SK-N-SH (cell line): Measurements from ENCODE around the gene KRT40. TPM values are rescaled to one million over a fixed set of nuclear protein-coding genes. Genes with fewer than 3 reads are reported as not detected.

Experiments used
- CTCF ChIA-PET: fragments of 300-600, 350-600 bp; formaldehyde crosslinking; extraction: SDS; loops from one replicate; lab custom pipeline; 2021; lab: Yijun Ruan, JAX
- POLR2A ChIA-PET: fragments of 350-600 bp; sonication (Branson Sonifier 250); formaldehyde crosslinking; extraction: SDS; loops from one replicate; lab custom pipeline; 2020; ENCODE audit warnings: antibody characterized with exemption, inconsistent platforms; lab: Yijun Ruan, JAX
- DNase-seq: peaks from one replicate; pipeline ENCODE4 v3.0.0; 2012
- H2AFZ ChIP-seq: fragments of 200-600 bp; sonication (generic); 2 replicates; pipeline ENCODE4 v1.8.1; 2016; ENCODE audit warnings: antibody characterized with exemption, mild to moderate bottlenecking, low read depth
- H3F3A ChIP-seq: fragments of 200-600 bp; sonication (generic); replicated peaks from 2 replicates; pipeline ENCODE3; 2016; ENCODE audit warnings: antibody characterized with exemption, mild to moderate bottlenecking; ENCODE audit not compliant: insufficient read depth
- H3K27ac ChIP-seq, 2 experiments: fragments of 200-500 bp in 1 of 2; fragments of 200-600 bp in 1 of 2; sonication (Bioruptor generic) in 1 of 2; sonication (generic), shearing (Covaris generic) in 1 of 2; 2 replicates each; pipeline versions ENCODE4 v1.5.1 to v1.6.1; 2014 to 2016; ENCODE audit warnings: low read depth in 2 of 2, inconsistent platforms in 1 of 2, low read length in 1 of 2, mild to moderate bottlenecking in 1 of 2, mixed read lengths in 1 of 2
- H3K27me3 ChIP-seq: fragments of 200-600 bp; sonication (generic), shearing (Covaris generic); 2 replicates; pipeline ENCODE4 v1.6.1; 2016; ENCODE audit warnings: mixed run types; ENCODE audit not compliant: insufficient read depth
- H3K36me3 ChIP-seq, 2 experiments: fragments of 200-500 bp in 1 of 2; fragments of 200-600 bp in 1 of 2; sonication (Bioruptor generic) in 1 of 2; sonication (generic) in 1 of 2; replicated peaks in 1 of 2; 2 replicates each; pipeline versions ENCODE3 to v1.5.1; 2014 to 2016; ENCODE audit warnings: low read length in 1 of 2, mild to moderate bottlenecking in 1 of 2; ENCODE audit not compliant: insufficient read depth in 2 of 2, control insufficient read depth in 1 of 2
- H3K4me1 ChIP-seq, 2 experiments: fragments of 200-500 bp in 1 of 2; fragments of 200-600 bp in 1 of 2; sonication (Bioruptor generic) in 1 of 2; sonication (generic), shearing (Covaris generic) in 1 of 2; 2 replicates each; pipeline versions ENCODE4 v1.5.1 to v1.6.1; 2014 to 2016; ENCODE audit warnings: low read depth in 1 of 2, low read length in 1 of 2, mixed run types in 1 of 2; ENCODE audit not compliant: insufficient read depth in 2 of 2, control insufficient read depth in 1 of 2
- H3K4me2 ChIP-seq: fragments of 200-600 bp; sonication (generic), shearing (Covaris generic); 2 replicates; pipeline ENCODE4 v1.6.1; 2017; ENCODE audit warnings: mixed run types
- H3K4me3 ChIP-seq, 2 experiments: fragments of 200-500 bp in 1 of 2; fragments of 200-600 bp in 1 of 2; sonication (Bioruptor generic) in 1 of 2; sonication (generic), shearing (Covaris generic) in 1 of 2; 2 replicates each; pipeline versions ENCODE4 v1.5.1 to v1.8.1; 2014 to 2016; ENCODE audit warnings: low read depth in 2 of 2, inconsistent platforms in 1 of 2, low read length in 1 of 2, mild to moderate bottlenecking in 1 of 2, mixed read lengths in 1 of 2, moderate library complexity in 1 of 2
- H3K79me2 ChIP-seq: fragments of 200-600 bp; sonication (generic); 2 replicates; pipeline ENCODE4 v1.8.1; 2017; ENCODE audit warnings: mild to moderate bottlenecking; ENCODE audit not compliant: insufficient read depth
- H3K9ac ChIP-seq: fragments of 200-600 bp; sonication (generic); 2 replicates; pipeline ENCODE4 v1.6.1; 2017; ENCODE audit warnings: mixed run types
- H3K9me2 ChIP-seq: fragments of 200-600 bp; sonication (generic); 2 replicates; pipeline ENCODE4 v1.6.1; 2017; ENCODE audit warnings: mixed run types
- H3K9me3 ChIP-seq: fragments of 200-600 bp; sonication (generic); 2 replicates; pipeline ENCODE4 v1.6.1; 2017; ENCODE audit warnings: mixed run types, mild to moderate bottlenecking, moderate library complexity
- H4K20me1 ChIP-seq: fragments of 200-600 bp; sonication (generic); 2 replicates; pipeline ENCODE4 v1.6.1; 2017; ENCODE audit warnings: mild to moderate bottlenecking, mixed run types; ENCODE audit not compliant: insufficient read depth
- CHD2 ChIP-seq: fragments of 150-350 bp; IDR thresholded peaks from 2 replicates; pipeline ENCODE4 v1.6.1; 2018; ENCODE audit warnings: low read length; ENCODE audit not compliant: partially characterized antibody
- FOXM1 ChIP-seq: IDR thresholded peaks from 2 replicates; pipeline ENCODE4 v1.4.0; 2012; ENCODE audit warnings: low read depth, mild to moderate bottlenecking
- JUND ChIP-seq: IDR thresholded peaks from 2 replicates; pipeline ENCODE4 v1.4.0; 2012
- NFIC ChIP-seq: IDR thresholded peaks from 2 replicates; pipeline ENCODE4 v1.4.0; 2012; ENCODE audit warnings: borderline replicate concordance
- NRF1 ChIP-seq: IDR thresholded peaks from 2 replicates; pipeline ENCODE4 v1.6.1; 2012; ENCODE audit warnings: low read depth, mild to moderate bottlenecking, low read length
- POLR2AphosphoS5 ChIP-seq: IDR thresholded peaks from 2 replicates; pipeline ENCODE4 v1.6.1; 2012; ENCODE audit warnings: low read depth, low read length
- RAD21 ChIP-seq: IDR thresholded peaks from 2 replicates; pipeline ENCODE4 v1.6.1; 2012; ENCODE audit warnings: mild to moderate bottlenecking, low read length
- RFX5 ChIP-seq: IDR thresholded peaks from 2 replicates; pipeline ENCODE4 v1.6.1; 2012; ENCODE audit warnings: mild to moderate bottlenecking, improper control_type of control experiment, low read length
- RXRA ChIP-seq: IDR thresholded peaks from 2 replicates; pipeline ENCODE4 v1.4.0; 2012; ENCODE audit warnings: low read depth, mild to moderate bottlenecking, borderline replicate concordance
- SIN3A ChIP-seq: IDR thresholded peaks from 2 replicates; pipeline ENCODE4 v1.6.1; 2012; ENCODE audit warnings: low read depth, mild to moderate bottlenecking, low read length, moderate library complexity, borderline replicate concordance
- SMC3 ChIP-seq: IDR thresholded peaks from 2 replicates; pipeline ENCODE4 v1.6.1; 2012; ENCODE audit warnings: low read depth, low read length, improper control_type of control experiment
- TCF12 ChIP-seq: IDR thresholded peaks from 2 replicates; pipeline ENCODE4 v1.4.0; 2012
- TEAD4 ChIP-seq: IDR thresholded peaks from 2 replicates; pipeline ENCODE4 v1.4.0; 2012; ENCODE audit warnings: mild to moderate bottlenecking, borderline replicate concordance; ENCODE audit not compliant: insufficient read depth
- WGBS: methylation state at CpG from one replicate; pipeline ENCODE4 v1.1.6; 2017; ENCODE audit warnings: low lambda C conversion rate; 5-methylcytosine and 5-hydroxymethylcytosine counted together
- polyA plus RNA-seq, 3 experiments: library from polyadenylated mRNA; depleted of rRNA; stranded (reverse); fragments of >200 nt; gene quantifications; 2 replicates each; pipeline ENCODE4 v1.2.3, GENCODE V29; 2012
- TF ChIP-seq, protein P1 (sequence below): fragments of 200-600 bp; sonication (generic); IDR thresholded peaks from 2 replicates; pipeline ENCODE4 v1.6.1; 2017; ENCODE audit warnings: antibody characterized with exemption, mild to moderate bottlenecking, moderate library complexity
- TF ChIP-seq, protein P2 (sequence below): IDR thresholded peaks from 2 replicates; pipeline ENCODE4; 2012
- TF ChIP-seq, protein P3 (sequence below): fragments of 150-350 bp; IDR thresholded peaks from 2 replicates; pipeline ENCODE4 v1.6.1; 2016; ENCODE audit warnings: mild to moderate bottlenecking, low read depth, low read length
- TF ChIP-seq, protein P4 (sequence below): fragments of 150-350 bp; IDR thresholded peaks from 2 replicates; pipeline ENCODE4 v1.6.1; 2017; ENCODE audit warnings: antibody characterized with exemption, low read length, low read depth, borderline replicate concordance
- TF ChIP-seq, protein P5 (sequence below): IDR thresholded peaks from 2 replicates; pipeline ENCODE4 v1.4.0; 2012; ENCODE audit warnings: low read depth, borderline replicate concordance
- TF ChIP-seq, protein P6 (sequence below): IDR thresholded peaks from 2 replicates; pipeline ENCODE4 v1.4.0; 2012; ENCODE audit warnings: low read depth, borderline replicate concordance

The KRT40 gene
- polyA plus RNA-seq, 1 of the 3 experiments (the other 2 are of a cell fraction), result not detected

DNA sequence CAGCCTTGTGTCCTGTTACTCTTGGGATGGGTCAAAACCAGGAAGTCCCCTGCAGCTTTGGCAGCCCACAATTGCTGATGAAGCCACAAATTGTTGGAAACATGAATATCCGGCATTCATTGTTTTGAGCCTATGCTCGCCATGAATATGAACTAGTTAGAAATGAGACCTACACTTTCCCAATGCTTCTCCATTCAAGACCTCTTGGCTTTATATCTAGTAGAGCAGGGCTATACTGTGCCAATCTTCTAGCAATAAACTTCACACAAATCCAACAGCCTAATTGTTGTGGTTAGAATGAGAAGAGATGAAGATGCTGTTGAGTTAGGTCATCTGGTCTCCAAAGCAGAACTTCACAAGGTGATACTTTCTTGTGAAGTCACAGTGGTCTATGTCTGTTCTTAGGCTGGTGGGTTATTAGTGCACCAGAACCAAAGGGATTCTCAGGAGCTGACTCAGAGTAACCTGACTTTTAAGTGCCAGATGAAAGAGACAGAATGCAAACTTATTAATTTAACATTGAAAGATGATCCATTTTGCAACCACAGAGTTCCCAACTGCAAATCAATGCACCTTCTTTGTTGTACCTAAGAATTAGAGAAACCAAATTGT, 33.0 kb downstream of the KRT40 start:
- H2AFZ ChIP-seq, result no peak overlapping the region
- no peaks in the 10 kb centered on the region for H4K20me1 ChIP-seq
- H3K36me3 ChIP-seq, result no peaks in the 10 kb centered on the region
- no peak for DNase-seq
- H3K27ac ChIP-seq, result no peak overlapping the region
- no peaks in the 10 kb centered on the region for H3K9me2 ChIP-seq
- no peak overlapping the region for H3K9ac ChIP-seq
- ChIA-PET POLR2A (no interaction called here), CTCF (no interaction called here)
- no peaks in the 10 kb centered on the region for H3K9me3 ChIP-seq
- no peaks in the 10 kb centered on the region for H3K4me1 ChIP-seq
- H3F3A ChIP-seq, result no peaks in the 10 kb centered on the region
- WGBS, result 61% methylated on average over 2 of the region's 2 CpGs
- no peak overlapping the region for H3K4me2 ChIP-seq
- no peaks in the 10 kb centered on the region for H3K79me2 ChIP-seq
- H3K27me3 ChIP-seq, result peaks cover 40% of the 10 kb centered on the region; the same call in 1 of the 2 replicates
- TF ChIP-seq NRF1, result no peak
- H3K4me3 ChIP-seq, result no peak overlapping the region

DNA sequence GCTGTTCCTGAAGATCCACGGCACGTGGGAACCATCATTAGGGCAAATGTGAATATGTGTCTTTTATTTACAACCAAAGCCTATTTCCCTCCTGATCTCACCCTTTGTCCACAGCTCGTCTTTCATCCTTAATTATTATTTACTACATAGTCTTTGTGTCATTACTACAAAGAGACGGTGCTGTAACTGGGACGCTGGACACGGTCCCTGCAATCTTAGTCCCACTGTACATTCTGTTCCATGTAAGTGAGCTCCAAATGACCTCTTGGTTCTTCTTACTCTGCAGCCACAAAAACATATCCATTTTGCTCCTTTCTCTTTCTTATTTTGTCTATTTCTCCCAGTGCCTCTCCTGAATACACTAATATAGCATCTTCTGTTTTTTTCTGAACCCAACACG, 34.0 kb downstream of the KRT40 start:
- Histone ChIP-seq H3K4me3 (no peak overlapping the region), H3K4me1 (no peaks in the 10 kb centered on the region), H3K9ac (no peak overlapping the region), H4K20me1 (no peaks in the 10 kb centered on the region), H3K9me3 (no peaks in the 10 kb centered on the region), H3K79me2 (no peaks in the 10 kb centered on the region), H2AFZ (no peak overlapping the region), H3K4me2 (no peak overlapping the region), H3K9me2 (no peaks in the 10 kb centered on the region), H3K36me3 (no peaks in the 10 kb centered on the region), H3F3A (no peaks in the 10 kb centered on the region), H3K27ac (no peak overlapping the region), H3K27me3 (peaks cover 49% of the 10 kb centered on the region; the same call in 1 of the 2 replicates)
- DNase-seq, result no peak
- WGBS, result 26% methylated on average over 7 of the region's 7 CpGs
- ChIA-PET POLR2A (no interaction called here), CTCF (no interaction called here)
- TF ChIP-seq, protein P1, sequence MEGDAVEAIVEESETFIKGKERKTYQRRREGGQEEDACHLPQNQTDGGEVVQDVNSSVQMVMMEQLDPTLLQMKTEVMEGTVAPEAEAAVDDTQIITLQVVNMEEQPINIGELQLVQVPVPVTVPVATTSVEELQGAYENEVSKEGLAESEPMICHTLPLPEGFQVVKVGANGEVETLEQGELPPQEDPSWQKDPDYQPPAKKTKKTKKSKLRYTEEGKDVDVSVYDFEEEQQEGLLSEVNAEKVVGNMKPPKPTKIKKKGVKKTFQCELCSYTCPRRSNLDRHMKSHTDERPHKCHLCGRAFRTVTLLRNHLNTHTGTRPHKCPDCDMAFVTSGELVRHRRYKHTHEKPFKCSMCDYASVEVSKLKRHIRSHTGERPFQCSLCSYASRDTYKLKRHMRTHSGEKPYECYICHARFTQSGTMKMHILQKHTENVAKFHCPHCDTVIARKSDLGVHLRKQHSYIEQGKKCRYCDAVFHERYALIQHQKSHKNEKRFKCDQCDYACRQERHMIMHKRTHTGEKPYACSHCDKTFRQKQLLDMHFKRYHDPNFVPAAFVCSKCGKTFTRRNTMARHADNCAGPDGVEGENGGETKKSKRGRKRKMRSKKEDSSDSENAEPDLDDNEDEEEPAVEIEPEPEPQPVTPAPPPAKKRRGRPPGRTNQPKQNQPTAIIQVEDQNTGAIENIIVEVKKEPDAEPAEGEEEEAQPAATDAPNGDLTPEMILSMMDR, result no peak
- TF ChIP-seq, protein P2, sequence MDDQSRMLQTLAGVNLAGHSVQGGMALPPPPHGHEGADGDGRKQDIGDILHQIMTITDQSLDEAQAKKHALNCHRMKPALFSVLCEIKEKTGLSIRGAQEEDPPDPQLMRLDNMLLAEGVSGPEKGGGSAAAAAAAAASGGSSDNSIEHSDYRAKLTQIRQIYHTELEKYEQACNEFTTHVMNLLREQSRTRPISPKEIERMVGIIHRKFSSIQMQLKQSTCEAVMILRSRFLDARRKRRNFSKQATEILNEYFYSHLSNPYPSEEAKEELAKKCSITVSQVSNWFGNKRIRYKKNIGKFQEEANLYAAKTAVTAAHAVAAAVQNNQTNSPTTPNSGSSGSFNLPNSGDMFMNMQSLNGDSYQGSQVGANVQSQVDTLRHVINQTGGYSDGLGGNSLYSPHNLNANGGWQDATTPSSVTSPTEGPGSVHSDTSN, result no peak
- TF ChIP-seq CHD2 (no peak), FOXM1 (no peak), SIN3A (no peak), RAD21 (no peak), NRF1 (no peak), SMC3 (no peak), TEAD4 (no peak), RXRA (no peak), NFIC (no peak), TCF12 (no peak), JUND (no peak), POLR2AphosphoS5 (no peak), RFX5 (no peak)
- TF ChIP-seq, protein P3, sequence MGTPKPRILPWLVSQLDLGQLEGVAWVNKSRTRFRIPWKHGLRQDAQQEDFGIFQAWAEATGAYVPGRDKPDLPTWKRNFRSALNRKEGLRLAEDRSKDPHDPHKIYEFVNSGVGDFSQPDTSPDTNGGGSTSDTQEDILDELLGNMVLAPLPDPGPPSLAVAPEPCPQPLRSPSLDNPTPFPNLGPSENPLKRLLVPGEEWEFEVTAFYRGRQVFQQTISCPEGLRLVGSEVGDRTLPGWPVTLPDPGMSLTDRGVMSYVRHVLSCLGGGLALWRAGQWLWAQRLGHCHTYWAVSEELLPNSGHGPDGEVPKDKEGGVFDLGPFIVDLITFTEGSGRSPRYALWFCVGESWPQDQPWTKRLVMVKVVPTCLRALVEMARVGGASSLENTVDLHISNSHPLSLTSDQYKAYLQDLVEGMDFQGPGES, result no peak
- TF ChIP-seq, protein P4, sequence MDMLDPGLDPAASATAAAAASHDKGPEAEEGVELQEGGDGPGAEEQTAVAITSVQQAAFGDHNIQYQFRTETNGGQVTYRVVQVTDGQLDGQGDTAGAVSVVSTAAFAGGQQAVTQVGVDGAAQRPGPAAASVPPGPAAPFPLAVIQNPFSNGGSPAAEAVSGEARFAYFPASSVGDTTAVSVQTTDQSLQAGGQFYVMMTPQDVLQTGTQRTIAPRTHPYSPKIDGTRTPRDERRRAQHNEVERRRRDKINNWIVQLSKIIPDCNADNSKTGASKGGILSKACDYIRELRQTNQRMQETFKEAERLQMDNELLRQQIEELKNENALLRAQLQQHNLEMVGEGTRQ, result no peak
- TF ChIP-seq, protein P5, sequence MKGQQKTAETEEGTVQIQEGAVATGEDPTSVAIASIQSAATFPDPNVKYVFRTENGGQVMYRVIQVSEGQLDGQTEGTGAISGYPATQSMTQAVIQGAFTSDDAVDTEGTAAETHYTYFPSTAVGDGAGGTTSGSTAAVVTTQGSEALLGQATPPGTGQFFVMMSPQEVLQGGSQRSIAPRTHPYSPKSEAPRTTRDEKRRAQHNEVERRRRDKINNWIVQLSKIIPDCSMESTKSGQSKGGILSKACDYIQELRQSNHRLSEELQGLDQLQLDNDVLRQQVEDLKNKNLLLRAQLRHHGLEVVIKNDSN, result no peak
- TF ChIP-seq, protein P6, sequence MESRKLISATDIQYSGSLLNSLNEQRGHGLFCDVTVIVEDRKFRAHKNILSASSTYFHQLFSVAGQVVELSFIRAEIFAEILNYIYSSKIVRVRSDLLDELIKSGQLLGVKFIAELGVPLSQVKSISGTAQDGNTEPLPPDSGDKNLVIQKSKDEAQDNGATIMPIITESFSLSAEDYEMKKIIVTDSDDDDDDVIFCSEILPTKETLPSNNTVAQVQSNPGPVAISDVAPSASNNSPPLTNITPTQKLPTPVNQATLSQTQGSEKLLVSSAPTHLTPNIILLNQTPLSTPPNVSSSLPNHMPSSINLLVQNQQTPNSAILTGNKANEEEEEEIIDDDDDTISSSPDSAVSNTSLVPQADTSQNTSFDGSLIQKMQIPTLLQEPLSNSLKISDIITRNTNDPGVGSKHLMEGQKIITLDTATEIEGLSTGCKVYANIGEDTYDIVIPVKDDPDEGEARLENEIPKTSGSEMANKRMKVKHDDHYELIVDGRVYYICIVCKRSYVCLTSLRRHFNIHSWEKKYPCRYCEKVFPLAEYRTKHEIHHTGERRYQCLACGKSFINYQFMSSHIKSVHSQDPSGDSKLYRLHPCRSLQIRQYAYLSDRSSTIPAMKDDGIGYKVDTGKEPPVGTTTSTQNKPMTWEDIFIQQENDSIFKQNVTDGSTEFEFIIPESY, result no peak
